ENCODE data around the gene GPR25.

Gene GPR25

DNA sequence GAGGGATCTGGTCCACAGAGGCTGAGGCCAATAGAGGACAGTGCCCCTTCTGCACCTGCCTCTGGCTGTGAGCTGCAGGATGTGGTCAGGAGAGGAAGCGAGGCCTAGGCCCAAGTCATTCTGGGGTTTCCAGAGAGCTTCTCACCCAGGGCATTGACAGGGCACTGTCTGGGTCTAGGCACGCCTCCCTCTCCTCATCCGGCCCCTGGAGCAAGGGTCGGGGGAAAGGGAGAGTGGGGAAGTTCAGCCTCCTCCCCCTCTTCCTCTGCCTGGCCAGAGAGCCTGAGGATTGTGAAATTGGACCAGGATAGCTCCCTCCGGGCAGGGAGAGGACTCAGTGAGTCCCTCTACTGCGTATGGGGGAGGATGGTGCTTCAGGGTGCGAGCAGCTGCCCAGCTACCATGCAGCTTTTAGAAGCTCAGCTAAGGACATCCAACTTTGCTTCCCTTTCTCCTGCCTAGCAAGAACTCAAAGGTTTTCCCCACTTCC lies 15.6 kb downstream of the GPR25 start:
- FAIRE-seq, result peak; percentile 99
- TF ChIP-seq POLR2A (IDR thresholded peaks at IDR 0.05; ENCODE audit: low read depth, low read length) (peak; percentile 77), POLR2AphosphoS5 (IDR thresholded peaks at IDR 0.05; ENCODE audit: low read depth, low read length) (peak; percentile 82), TAF1 (IDR thresholded peaks at IDR 0.05; ENCODE audit: borderline replicate concordance, low read depth, low read length) (peak; percentile 77)
- peak; percentile 83 for DNase-seq (ENCODE audit: insufficient read length)

DNA sequence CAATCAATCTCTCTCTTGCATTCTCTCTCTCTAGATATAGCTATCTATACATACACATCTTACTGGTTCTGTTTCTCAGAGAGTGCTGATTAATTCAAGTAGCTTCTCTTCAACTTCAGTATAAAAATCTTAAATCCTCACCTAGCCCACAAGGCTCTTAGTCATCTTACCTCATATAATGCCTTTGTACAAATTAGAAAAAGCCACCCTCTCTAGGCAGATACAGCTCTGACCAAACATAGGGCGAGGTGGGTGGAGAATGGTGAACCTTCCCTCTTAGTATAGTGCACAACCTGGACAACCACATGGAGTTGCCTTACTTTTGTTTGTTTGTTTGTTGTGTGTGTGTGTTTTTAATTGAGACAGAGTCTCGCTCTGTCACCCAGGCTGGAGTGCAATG lies 16.8 kb downstream of the GPR25 start:
- DNase-seq (ENCODE audit: insufficient read length) (no peak), FAIRE-seq (no peak)
- TF ChIP-seq POLR2A (IDR thresholded peaks at IDR 0.05; ENCODE audit: low read depth, low read length) (no peak), TAF1 (IDR thresholded peaks at IDR 0.05; ENCODE audit: borderline replicate concordance, low read depth, low read length) (no peak), POLR2AphosphoS5 (IDR thresholded peaks at IDR 0.05; ENCODE audit: low read depth, low read length) (no peak)

DNA sequence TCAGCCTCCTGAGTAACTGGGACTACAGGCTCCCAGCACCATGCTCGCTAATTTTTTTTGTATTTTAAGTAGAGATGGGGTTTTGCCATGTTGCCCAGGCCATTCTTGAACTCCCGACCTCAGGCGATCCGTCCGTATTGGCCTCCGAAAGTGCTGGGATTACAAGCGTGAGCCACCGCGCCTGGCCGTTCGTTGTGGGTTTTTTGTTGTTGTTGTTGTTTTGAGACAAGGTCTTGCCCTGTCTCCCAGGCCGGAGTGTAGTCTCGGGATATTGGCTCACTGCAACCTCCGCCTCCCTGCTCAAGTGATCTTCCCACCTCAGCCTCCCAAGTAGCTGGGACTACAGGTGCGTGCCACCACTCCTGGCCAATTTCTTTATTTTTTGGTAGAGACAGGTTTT lies 17.2 kb downstream of the GPR25 start:
- TF ChIP-seq POLR2AphosphoS5 (IDR thresholded peaks at IDR 0.05; ENCODE audit: low read depth, low read length) (no peak), TAF1 (IDR thresholded peaks at IDR 0.05; ENCODE audit: borderline replicate concordance, low read depth, low read length) (no peak), POLR2A (IDR thresholded peaks at IDR 0.05; ENCODE audit: low read depth, low read length) (no peak)
- DNase-seq (ENCODE audit: insufficient read length), result no peak
- no peak for FAIRE-seq

DNA sequence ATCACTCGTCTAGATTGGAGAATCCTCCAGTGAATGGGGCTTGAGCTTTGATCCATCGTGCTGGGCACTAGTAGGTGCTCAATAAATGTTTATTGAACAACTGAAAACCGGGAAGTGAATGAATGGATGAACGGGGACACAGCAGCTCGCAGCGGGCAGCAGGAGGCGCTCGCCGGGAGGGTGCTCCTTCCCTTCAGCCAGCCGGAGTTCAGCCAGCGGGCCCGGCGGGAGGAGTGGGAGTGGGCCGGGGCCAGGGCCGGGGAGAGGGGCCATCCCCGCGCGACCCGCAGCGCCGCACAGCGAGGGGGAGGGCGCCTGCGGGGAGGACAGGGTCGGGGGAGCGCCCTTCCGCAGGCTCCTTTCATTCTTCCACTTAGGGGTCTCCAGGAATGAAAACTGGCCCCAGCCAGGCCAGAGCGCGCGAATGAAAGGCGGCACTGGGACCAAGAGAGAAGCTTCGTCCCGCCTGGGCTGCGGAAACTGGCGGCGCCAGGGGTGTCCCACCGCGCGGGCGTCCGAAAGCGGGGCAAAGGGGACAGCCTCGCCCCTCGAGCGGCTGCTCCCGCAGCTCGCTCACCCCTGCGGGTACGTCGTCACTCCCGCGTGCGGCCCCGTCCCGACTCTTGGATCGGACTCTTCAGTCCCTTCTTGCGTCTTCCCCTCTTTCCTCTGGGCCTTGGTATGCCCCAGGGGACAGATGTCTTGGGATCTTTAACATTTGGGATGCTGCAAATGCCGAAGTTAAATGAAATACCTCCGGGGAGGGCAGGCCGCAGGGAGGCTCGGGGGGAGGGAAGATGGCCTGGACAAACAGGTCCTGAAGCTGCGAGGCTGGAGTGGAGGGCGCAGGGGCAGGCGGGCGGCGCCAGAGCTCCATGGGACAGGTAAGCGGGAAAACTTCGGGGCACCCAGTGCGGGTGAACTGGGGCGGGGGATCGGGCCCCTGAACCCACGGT lies 18.3 kb downstream of the GPR25 start:
- TF ChIP-seq POLR2AphosphoS5 (IDR thresholded peaks at IDR 0.05; ENCODE audit: low read depth, low read length), result no peak
- TF ChIP-seq POLR2A (IDR thresholded peaks at IDR 0.05; ENCODE audit: low read depth, low read length), result peak; percentile 21; the same call in 1 of the 2 replicates
- 0 out of 2 replicates have a peak, but pooled peaks have one; percentile 12 for TF ChIP-seq TAF1 (IDR thresholded peaks at IDR 0.05; ENCODE audit: borderline replicate concordance, low read depth, low read length)
- DNase-seq (ENCODE audit: insufficient read length) (no peak), FAIRE-seq (peak; percentile 83)

DNA sequence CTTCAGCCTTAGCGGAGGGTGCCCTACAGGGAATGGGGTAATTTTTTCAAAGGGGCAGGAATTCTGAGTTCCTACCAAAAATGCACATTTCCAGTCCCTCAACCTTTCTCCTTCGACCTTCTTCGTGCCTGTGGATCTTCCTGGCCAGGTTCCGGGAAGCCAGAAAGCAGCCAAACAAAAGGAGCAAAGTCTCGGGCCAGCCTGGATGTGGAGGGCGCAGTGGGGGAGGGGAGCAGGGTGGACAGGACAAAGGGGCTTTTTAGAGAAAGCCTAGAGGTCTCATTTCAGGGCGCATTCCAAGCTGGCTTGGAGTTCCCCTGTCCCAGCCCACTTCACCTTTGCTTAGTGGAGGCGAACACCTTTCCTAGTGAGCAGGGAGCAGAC lies 19.0 kb downstream of the GPR25 start:
- FAIRE-seq, result peak; percentile 76
- TF ChIP-seq POLR2A (IDR thresholded peaks at IDR 0.05; ENCODE audit: low read depth, low read length) (no peak), POLR2AphosphoS5 (IDR thresholded peaks at IDR 0.05; ENCODE audit: low read depth, low read length) (no peak), TAF1 (IDR thresholded peaks at IDR 0.05; ENCODE audit: borderline replicate concordance, low read depth, low read length) (no peak)
- DNase-seq (ENCODE audit: insufficient read length), result no peak

DNA sequence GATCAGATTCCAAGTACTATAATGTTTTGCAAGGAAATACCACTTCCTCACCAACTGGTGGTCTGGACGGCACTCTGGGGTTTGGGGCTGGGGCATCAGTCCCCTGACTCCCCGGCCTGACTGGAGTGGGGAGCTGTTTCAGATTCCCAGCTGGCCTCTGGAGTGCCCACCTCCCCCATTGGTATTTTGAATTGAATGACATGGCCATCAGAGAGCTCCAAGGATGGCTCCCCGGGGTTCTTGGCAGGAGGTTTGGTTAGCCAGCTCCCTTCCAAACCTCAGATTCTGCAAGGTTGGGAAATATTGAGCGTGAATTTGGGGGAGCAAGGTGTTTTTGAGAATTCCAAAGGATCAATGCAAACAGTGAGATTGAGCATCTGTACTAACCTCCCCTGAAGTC lies 19.8 kb downstream of the GPR25 start:
- no peak for TF ChIP-seq TAF1 (IDR thresholded peaks at IDR 0.05; ENCODE audit: borderline replicate concordance, low read depth, low read length)
- FAIRE-seq, result no peak
- no peak for DNase-seq (ENCODE audit: insufficient read length)

DNA sequence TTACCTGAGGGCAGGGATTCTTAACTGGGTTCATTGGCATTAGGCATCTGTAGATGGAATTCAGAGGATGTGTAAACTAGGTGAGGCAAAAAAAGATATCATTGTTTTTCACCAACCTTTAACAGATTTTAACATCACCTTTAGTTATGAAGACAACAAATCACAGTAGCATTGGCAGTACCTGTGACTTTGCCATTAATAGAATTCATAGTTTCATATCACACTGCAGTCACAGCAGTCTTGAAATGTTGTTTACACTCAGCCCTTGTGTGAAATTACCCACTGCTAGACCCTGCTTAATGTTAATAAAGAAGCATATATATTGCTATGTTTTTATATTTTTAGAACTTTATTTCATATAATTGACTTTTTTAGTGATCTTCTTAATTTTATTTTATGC lies 20.2 kb downstream of the GPR25 start:
- FAIRE-seq, result peak; percentile 24
- DNase-seq (ENCODE audit: insufficient read length), result no peak
- TF ChIP-seq POLR2A (IDR thresholded peaks at IDR 0.05; ENCODE audit: low read depth, low read length) (no peak), POLR2AphosphoS5 (IDR thresholded peaks at IDR 0.05; ENCODE audit: low read depth, low read length) (no peak), TAF1 (IDR thresholded peaks at IDR 0.05; ENCODE audit: borderline replicate concordance, low read depth, low read length) (no peak)

DNA sequence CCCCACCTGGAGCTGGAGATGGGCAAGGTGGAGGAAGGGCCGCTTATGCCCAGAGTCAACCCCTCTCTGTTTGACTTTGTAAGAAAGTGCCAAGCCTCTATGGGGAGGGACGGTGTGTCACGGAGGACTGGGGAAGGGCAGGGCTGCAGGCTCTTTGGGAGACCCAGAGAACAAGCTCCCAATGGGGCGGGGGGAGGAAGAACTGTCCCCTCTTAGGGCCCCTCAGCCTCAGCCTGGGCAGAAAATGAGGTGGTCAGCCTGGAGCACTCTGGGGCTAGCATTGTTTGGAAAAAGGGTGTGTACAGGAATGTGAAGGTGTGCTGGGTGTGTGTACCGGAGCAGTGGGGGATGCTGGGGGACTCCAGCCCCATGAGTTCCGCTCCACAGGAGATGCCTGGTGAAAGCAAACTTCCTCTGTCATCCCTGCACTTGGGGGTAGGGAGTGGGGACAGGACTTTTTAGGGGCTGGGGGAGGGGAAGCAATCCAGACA lies 20.7 kb downstream of the GPR25 start:
- TF ChIP-seq POLR2AphosphoS5 (IDR thresholded peaks at IDR 0.05; ENCODE audit: low read depth, low read length) (no peak), TAF1 (IDR thresholded peaks at IDR 0.05; ENCODE audit: borderline replicate concordance, low read depth, low read length) (no peak), POLR2A (IDR thresholded peaks at IDR 0.05; ENCODE audit: low read depth, low read length) (no peak)
- DNase-seq (ENCODE audit: insufficient read length) (no peak), FAIRE-seq (no peak)

DNA sequence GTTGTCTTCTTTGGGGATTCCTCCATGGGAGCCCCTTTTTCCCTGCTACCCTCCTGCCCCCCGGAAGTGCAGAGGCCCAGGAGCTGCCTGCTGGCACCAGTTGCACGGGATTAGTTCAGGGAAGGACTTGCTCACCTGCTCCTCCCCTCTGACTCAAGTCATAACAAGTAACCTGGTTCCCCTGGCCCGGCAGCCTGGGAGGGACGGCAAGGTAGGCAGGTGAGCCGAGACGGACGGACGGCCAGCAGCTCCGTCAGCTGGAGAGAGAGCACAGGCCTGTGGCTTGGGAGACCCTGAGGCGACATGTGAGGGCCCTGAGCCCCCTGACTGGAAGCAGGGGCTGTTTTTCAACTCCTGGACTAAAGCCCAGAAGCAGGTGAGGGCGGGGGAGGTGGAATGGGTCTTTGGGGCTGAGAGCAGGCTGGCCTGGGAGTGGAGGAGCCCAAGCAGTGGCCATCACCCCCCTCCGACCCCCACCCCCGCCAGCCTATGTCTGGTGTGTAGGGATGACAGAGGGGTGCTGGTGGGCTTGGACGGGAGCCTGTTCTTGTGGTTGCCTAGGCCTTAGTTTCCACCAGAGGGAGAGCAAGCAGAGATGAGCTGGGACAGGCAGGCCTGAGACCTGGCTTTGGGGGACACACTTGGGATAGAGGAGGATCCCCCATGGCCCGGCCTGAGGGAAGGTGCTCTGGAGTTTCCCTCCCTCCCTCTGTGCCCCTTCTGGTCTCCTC lies 22.1 kb downstream of the GPR25 start, which contains the start of gene INAVA:
INAVA (plus strand) TSS at position 189 of the 731 bp plus-strand sequence. CDS start 3,501 bp downstream, outside the sequence.
- DNase-seq (ENCODE audit: insufficient read length) (no peak), FAIRE-seq (no peak)
- TF ChIP-seq POLR2A (IDR thresholded peaks at IDR 0.05; ENCODE audit: low read depth, low read length) (no peak), TAF1 (IDR thresholded peaks at IDR 0.05; ENCODE audit: borderline replicate concordance, low read depth, low read length) (no peak), POLR2AphosphoS5 (IDR thresholded peaks at IDR 0.05; ENCODE audit: low read depth, low read length) (no peak)

DNA sequence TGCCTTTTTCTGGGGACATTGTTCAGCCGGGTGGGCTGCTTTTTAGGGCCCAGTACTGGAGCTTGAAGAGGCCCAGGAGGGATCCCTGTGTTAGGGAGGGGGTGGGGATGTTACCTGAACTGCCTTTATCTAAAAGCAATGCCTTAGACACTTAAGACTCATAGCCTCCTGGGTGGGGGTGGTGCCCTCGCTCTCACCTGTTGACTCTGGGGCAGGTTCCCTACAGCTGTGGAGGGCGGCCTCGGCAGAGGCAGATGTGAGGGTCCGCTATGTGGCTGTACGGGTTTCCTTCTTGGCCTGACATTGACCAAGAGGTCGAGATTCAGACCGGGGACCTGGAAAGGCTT lies 22.6 kb downstream of the GPR25 start:
- DNase-seq (ENCODE audit: insufficient read length) (no peak), FAIRE-seq (no peak)
- no peak for TF ChIP-seq POLR2AphosphoS5 (IDR thresholded peaks at IDR 0.05; ENCODE audit: low read depth, low read length)
- no peak for TF ChIP-seq TAF1 (IDR thresholded peaks at IDR 0.05; ENCODE audit: borderline replicate concordance, low read depth, low read length)
- no peak for TF ChIP-seq POLR2A (IDR thresholded peaks at IDR 0.05; ENCODE audit: low read depth, low read length)

DNA sequence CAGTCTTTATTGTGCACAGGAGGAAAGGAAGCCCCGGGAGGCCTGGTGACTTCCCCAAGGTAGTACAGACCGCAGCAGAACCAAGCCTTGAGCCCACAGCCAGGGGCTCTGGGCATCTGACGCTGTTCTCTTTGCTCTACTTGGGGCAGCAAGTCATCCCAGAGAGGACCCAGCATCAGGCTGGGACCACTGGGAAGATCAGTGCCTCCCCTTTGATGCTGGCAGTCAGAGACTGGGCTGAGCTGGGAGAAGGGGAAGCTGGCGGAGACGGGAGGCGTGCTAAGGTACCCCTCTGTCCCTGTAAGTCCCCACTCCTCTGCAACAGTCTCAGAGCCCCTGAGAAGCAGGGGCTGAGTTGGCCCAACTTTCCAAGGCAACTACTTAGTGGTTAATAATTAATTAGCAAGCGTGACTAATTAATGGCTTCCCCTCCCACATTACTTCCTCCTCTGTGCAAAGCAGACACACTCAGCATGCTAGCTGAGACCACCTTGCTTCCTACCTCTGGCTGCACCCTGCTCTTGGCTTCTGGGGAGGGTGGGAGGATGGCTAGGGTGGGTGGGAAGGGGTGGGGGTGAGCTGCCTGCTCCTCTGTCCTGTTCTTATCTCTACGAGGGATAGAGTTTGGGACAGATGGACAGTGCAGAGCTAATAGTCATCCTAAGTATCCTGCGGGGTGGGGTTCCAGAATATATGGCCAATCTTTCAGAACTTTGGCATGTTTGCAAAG lies 23.2 kb downstream of the GPR25 start:
- FAIRE-seq (no peak), DNase-seq (ENCODE audit: insufficient read length) (no peak)

More for the DNA sequence above, 23.2 kb downstream of the GPR25 start:
- TF ChIP-seq POLR2AphosphoS5 (IDR thresholded peaks at IDR 0.05; ENCODE audit: low read depth, low read length) (no peak), POLR2A (IDR thresholded peaks at IDR 0.05; ENCODE audit: low read depth, low read length) (no peak), TAF1 (IDR thresholded peaks at IDR 0.05; ENCODE audit: borderline replicate concordance, low read depth, low read length) (no peak)
